GM13977 (cell line): ENCODE data around the gene TFDP1.

Experiments used
- DNase-seq: peaks from one replicate; pipeline ENCODE4 v3.0.0; 2012; ENCODE audit warnings: low spot score
- in situ Hi-C: fragments of 300-500 bp; cut with MboI; formaldehyde crosslinking; loops from one replicate; pipeline ENCODE4 v1.12.0; 2022; ENCODE audit warnings: low sequenced_read_pairs, low pct_unique_long_range_greater_than_20kb, mixed read lengths, inconsistent platforms; ENCODE audit not compliant: unreplicated experiment
- TF ChIP-seq, protein P1 (sequence below): IDR thresholded peaks from 2 replicates; pipeline ENCODE4 v1.5.1; 2012; ENCODE audit warnings: mild to moderate bottlenecking, control low read depth; ENCODE audit not compliant: insufficient read depth; ENCODE audit errors: extremely low read depth, missing control alignments

Gene TFDP1

DNA sequence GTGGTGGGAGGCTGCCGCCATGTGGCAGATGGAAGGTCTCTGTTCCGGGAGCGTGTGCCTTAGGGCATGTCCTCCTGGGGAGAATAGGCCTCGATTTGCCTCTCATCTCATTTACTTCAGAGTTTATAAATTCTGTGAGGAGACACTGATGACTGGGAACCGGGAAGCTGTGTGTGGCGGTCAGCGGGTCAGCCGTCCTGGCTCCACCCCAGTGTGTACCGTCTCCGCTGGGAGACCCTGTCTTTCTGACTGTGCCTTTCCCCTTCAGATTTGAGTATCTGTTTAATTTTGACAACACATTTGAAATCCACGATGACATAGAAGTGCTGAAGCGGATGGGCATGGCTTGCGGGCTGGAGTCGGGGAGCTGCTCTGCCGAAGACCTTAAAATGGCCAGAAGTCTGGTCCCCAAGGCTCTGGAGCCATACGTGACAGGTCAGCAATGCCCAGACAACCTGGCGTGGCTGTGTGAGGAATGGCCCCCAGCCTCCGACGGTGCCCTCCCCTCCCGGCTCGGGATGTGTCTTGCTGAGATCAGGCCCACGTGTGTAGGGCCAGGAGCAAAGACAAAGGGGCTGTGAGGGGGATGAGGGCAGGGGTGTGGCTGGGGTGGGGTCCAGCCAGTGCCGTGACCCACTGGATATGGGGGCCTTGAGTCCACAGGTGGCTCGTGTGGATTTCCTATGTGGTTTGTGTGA, 51.9 kb downstream of the TFDP1 start:
- no peak for DNase-seq
- in situ Hi-C loops, result no loop called here
- TF ChIP-seq, protein P1, sequence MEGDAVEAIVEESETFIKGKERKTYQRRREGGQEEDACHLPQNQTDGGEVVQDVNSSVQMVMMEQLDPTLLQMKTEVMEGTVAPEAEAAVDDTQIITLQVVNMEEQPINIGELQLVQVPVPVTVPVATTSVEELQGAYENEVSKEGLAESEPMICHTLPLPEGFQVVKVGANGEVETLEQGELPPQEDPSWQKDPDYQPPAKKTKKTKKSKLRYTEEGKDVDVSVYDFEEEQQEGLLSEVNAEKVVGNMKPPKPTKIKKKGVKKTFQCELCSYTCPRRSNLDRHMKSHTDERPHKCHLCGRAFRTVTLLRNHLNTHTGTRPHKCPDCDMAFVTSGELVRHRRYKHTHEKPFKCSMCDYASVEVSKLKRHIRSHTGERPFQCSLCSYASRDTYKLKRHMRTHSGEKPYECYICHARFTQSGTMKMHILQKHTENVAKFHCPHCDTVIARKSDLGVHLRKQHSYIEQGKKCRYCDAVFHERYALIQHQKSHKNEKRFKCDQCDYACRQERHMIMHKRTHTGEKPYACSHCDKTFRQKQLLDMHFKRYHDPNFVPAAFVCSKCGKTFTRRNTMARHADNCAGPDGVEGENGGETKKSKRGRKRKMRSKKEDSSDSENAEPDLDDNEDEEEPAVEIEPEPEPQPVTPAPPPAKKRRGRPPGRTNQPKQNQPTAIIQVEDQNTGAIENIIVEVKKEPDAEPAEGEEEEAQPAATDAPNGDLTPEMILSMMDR, result no peak

DNA sequence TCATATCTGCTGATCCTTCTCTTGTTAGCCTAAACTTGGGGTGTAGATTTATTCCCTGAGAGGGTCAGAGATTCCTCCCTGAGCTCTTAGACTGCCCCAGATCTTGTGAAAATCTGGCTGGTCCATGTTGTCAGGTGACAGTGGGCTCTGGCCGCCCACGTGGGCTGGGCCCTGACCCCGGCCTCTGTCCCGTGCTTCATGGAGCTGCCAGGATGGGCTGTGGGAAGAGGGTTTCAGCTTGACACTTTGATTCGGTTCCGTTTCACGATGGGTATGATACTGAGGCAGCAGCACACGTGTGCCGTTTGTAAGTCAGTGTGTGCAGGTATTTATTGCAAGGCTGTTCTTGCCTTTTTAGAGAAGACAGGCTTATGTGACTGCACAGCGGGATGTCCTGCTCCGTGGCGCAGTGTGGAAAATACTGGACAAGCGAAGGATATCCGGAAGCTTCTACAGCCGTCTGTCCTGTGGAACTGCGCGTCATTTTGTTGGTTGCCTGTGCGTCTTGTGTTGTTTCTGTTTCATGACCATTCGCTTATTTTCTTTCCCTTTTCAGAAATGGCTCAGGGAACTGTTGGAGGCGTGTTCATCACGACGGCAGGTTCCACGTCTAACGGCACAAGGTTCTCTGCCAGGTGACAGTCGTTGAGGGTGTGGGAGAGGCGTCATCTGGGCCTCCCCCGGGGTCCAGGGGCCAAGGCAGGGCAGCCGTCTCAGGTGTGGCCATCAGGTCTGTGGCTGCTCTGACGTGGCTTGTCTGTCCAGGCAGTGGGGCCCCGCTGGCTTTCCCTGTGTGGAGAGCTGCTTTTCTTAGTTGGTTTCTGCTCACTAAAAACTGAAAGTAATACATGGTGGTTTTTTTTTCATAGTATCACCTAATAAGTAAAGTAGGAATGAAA, 53.0 kb downstream of the TFDP1 start:
- in situ Hi-C loops, result no loop called here
- no peak for DNase-seq
- TF ChIP-seq, protein P1, result no peak

DNA sequence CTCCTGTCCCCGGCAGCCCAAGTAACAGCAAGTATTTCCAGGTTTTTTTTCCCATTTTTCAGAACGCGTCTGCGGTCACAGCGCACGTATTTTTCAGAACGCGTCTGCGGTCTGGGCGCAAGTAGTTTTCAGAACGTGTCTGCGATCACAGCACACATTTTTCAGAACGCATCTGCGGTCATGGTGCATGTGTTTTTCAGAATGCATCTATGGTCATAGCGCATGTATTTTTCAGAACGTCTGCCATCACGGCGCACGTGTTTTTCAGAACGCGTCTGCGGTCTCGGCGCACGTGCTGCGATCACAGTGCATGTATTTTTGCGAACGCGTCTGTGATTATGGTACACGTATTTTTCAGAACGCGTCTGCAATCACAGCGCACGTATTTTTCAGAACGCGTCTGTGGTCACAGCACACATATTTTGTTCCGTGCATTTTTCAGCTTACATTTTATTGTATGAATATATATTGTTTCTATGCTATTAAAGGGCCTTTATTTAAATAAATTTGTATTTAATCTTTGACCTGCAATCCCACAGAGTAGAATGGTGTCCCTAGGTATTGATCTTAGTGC, 53.7 kb downstream of the TFDP1 start:
- DNase-seq, result no peak
- TF ChIP-seq, protein P1, result no peak
- in situ Hi-C loops, result no loop called here

DNA sequence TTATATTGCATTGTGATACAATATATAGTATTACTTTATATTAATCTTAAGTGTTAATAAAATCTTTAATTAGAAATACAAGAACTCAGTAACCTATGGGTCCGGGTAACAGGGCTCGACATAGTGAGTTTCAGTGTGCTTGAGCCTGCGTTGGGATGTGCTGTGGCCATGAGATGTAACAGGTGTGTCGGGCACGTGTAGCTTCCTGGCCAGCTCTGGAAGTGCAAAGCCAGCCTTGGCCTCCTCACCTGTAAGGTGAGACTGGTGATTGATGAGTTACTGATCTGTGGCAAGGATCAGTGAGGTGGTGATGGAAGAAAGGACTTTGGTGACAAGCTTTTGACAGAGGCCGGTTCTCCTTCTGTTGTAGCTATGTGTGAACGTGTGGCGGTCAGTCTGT, 54.3 kb downstream of the TFDP1 start:
- TF ChIP-seq, protein P1, result no peak
- in situ Hi-C loops, result no loop called here
- DNase-seq, result no peak

DNA sequence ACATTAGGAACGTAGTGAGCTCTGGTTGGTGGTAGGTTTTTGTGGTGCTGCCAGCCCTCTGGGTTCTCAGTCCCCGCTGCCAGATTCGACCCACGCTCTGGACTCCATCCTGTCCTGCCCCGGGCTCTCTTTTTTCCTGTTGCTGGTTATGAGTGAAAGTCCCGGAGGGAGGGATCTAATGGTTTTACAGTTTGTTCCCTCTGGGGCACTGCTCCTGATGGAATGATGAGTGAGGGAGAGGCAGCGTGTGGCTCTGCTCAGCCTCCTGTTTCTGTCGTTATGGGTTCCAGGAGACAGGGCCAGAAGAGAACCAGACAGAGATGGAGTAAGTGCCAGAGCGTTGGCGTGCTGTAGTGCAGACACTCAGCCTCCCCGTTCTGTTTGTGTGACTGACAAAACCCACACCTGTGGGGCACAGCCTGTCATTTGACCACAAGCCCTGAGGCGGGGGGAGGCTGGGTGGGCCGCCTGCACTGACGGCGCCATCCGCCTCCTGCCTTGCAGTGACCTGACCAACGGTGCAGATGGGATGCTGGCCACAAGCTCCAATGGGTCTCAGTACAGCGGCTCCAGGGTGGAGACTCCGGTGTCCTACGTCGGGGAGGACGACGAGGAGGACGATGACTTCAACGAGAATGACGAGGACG, 55.2 kb downstream of the TFDP1 start:
- DNase-seq, result no peak
- in situ Hi-C loops, result no loop called here
- TF ChIP-seq, protein P1, result no peak

DNA sequence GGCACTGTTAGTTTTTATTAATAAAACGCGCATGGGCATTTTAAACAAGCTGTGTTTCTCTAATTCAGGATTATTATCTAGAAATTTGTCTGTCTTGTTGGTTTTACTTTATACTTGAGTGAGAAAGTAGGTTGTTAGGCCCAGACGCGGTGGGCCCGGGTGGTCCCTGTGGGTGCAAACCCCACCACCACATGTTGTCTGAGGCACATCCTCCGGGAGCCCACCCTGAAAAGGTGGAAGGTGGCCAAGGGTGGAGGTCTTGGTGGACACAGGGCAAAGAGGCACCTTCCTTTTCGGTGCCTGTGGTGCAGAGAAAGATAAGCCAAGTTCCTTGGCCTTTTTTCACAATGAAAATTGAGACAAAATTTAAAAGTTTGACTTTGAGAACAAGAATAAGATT, 56.9 kb downstream of the TFDP1 start:
- TF ChIP-seq, protein P1, result no peak
- in situ Hi-C loops, result no loop called here
- DNase-seq, result no peak
